SK-N-SH (cell line): ENCODE measurements around the gene RELN. TPM values are rescaled to one million over a fixed set of nuclear protein-coding genes. Genes with fewer than 3 reads are reported as not detected.
A peak's percentile ranks its signal among the peaks of the same experiment; 100 is the strongest.

Source experiments
- CTCF ChIA-PET: fragments of 300-600, 350-600 bp; formaldehyde crosslinking; extraction: SDS; loops from one replicate; lab custom pipeline; 2021; lab: Yijun Ruan, JAX
- POLR2A ChIA-PET: fragments of 350-600 bp; sonication (Branson Sonifier 250); formaldehyde crosslinking; extraction: SDS; loops from one replicate; lab custom pipeline; 2020; ENCODE audit warnings: antibody characterized with exemption, inconsistent platforms; lab: Yijun Ruan, JAX
- DNase-seq: peaks from one replicate; pipeline ENCODE4 v3.0.0; 2012
- H2AFZ ChIP-seq: fragments of 200-600 bp; sonication (generic); 2 replicates; pipeline ENCODE4 v1.8.1; 2016; ENCODE audit warnings: antibody characterized with exemption, mild to moderate bottlenecking, low read depth
- H3F3A ChIP-seq: fragments of 200-600 bp; sonication (generic); replicated peaks from 2 replicates; pipeline ENCODE3; 2016; ENCODE audit warnings: antibody characterized with exemption, mild to moderate bottlenecking; ENCODE audit not compliant: insufficient read depth
- H3K27ac ChIP-seq, 2 experiments: fragments of 200-500 bp in 1 of 2; fragments of 200-600 bp in 1 of 2; sonication (Bioruptor generic) in 1 of 2; sonication (generic), shearing (Covaris generic) in 1 of 2; 2 replicates each; pipeline versions ENCODE4 v1.5.1 to v1.6.1; 2014 to 2016; ENCODE audit warnings: low read depth in 2 of 2, inconsistent platforms in 1 of 2, low read length in 1 of 2, mild to moderate bottlenecking in 1 of 2, mixed read lengths in 1 of 2
- H3K27me3 ChIP-seq: fragments of 200-600 bp; sonication (generic), shearing (Covaris generic); 2 replicates; pipeline ENCODE4 v1.6.1; 2016; ENCODE audit warnings: mixed run types; ENCODE audit not compliant: insufficient read depth
- H3K36me3 ChIP-seq, 2 experiments: fragments of 200-500 bp in 1 of 2; fragments of 200-600 bp in 1 of 2; sonication (Bioruptor generic) in 1 of 2; sonication (generic) in 1 of 2; replicated peaks in 1 of 2; 2 replicates each; pipeline versions ENCODE3 to v1.5.1; 2014 to 2016; ENCODE audit warnings: low read length in 1 of 2, mild to moderate bottlenecking in 1 of 2; ENCODE audit not compliant: insufficient read depth in 2 of 2, control insufficient read depth in 1 of 2
- H3K4me1 ChIP-seq, 2 experiments: fragments of 200-500 bp in 1 of 2; fragments of 200-600 bp in 1 of 2; sonication (Bioruptor generic) in 1 of 2; sonication (generic), shearing (Covaris generic) in 1 of 2; 2 replicates each; pipeline versions ENCODE4 v1.5.1 to v1.6.1; 2014 to 2016; ENCODE audit warnings: low read depth in 1 of 2, low read length in 1 of 2, mixed run types in 1 of 2; ENCODE audit not compliant: insufficient read depth in 2 of 2, control insufficient read depth in 1 of 2
- H3K4me2 ChIP-seq: fragments of 200-600 bp; sonication (generic), shearing (Covaris generic); 2 replicates; pipeline ENCODE4 v1.6.1; 2017; ENCODE audit warnings: mixed run types
- H3K4me3 ChIP-seq, 2 experiments: fragments of 200-500 bp in 1 of 2; fragments of 200-600 bp in 1 of 2; sonication (Bioruptor generic) in 1 of 2; sonication (generic), shearing (Covaris generic) in 1 of 2; 2 replicates each; pipeline versions ENCODE4 v1.5.1 to v1.8.1; 2014 to 2016; ENCODE audit warnings: low read depth in 2 of 2, inconsistent platforms in 1 of 2, low read length in 1 of 2, mild to moderate bottlenecking in 1 of 2, mixed read lengths in 1 of 2, moderate library complexity in 1 of 2
- H3K79me2 ChIP-seq: fragments of 200-600 bp; sonication (generic); 2 replicates; pipeline ENCODE4 v1.8.1; 2017; ENCODE audit warnings: mild to moderate bottlenecking; ENCODE audit not compliant: insufficient read depth
- H3K9ac ChIP-seq: fragments of 200-600 bp; sonication (generic); 2 replicates; pipeline ENCODE4 v1.6.1; 2017; ENCODE audit warnings: mixed run types
- H3K9me2 ChIP-seq: fragments of 200-600 bp; sonication (generic); 2 replicates; pipeline ENCODE4 v1.6.1; 2017; ENCODE audit warnings: mixed run types
- H3K9me3 ChIP-seq: fragments of 200-600 bp; sonication (generic); 2 replicates; pipeline ENCODE4 v1.6.1; 2017; ENCODE audit warnings: mixed run types, mild to moderate bottlenecking, moderate library complexity
- H4K20me1 ChIP-seq: fragments of 200-600 bp; sonication (generic); 2 replicates; pipeline ENCODE4 v1.6.1; 2017; ENCODE audit warnings: mild to moderate bottlenecking, mixed run types; ENCODE audit not compliant: insufficient read depth
- CHD2 ChIP-seq: fragments of 150-350 bp; IDR thresholded peaks from 2 replicates; pipeline ENCODE4 v1.6.1; 2018; ENCODE audit warnings: low read length; ENCODE audit not compliant: partially characterized antibody
- CTCF ChIP-seq: fragments of 200-600 bp; sonication (generic); IDR thresholded peaks from 2 replicates; pipeline ENCODE4 v1.6.1; 2017; ENCODE audit warnings: antibody characterized with exemption, mild to moderate bottlenecking, moderate library complexity
- FOXJ3 ChIP-seq: sonication (generic); formaldehyde crosslinking; IDR thresholded peaks from 2 replicates; pipeline ENCODE4 v1.5.1; 2020; ENCODE audit warnings: mild to moderate bottlenecking, missing genetic modification reagents
- GABPA ChIP-seq: IDR thresholded peaks from 2 replicates; pipeline ENCODE4 v1.4.0; 2012; ENCODE audit warnings: low read depth, mild to moderate bottlenecking
- JUND ChIP-seq: IDR thresholded peaks from 2 replicates; pipeline ENCODE4 v1.4.0; 2012
- MEF2A ChIP-seq: IDR thresholded peaks from 2 replicates; pipeline ENCODE4 v1.4.0; 2012; ENCODE audit warnings: low read depth, borderline replicate concordance
- MXI1 ChIP-seq: IDR thresholded peaks from 2 replicates; pipeline ENCODE4 v1.6.1; 2012; ENCODE audit warnings: mild to moderate bottlenecking, low read depth, low read length, improper control_type of control experiment
- NFIC ChIP-seq: IDR thresholded peaks from 2 replicates; pipeline ENCODE4 v1.4.0; 2012; ENCODE audit warnings: borderline replicate concordance
- NRF1 ChIP-seq: IDR thresholded peaks from 2 replicates; pipeline ENCODE4 v1.6.1; 2012; ENCODE audit warnings: low read depth, mild to moderate bottlenecking, low read length
- POLR2AphosphoS5 ChIP-seq: IDR thresholded peaks from 2 replicates; pipeline ENCODE4 v1.6.1; 2012; ENCODE audit warnings: low read depth, low read length
- RCOR1 ChIP-seq: fragments of 150-350 bp; IDR thresholded peaks from 2 replicates; pipeline ENCODE4 v1.6.1; 2017; ENCODE audit warnings: antibody characterized with exemption, low read length
- RXRA ChIP-seq: IDR thresholded peaks from 2 replicates; pipeline ENCODE4 v1.4.0; 2012; ENCODE audit warnings: low read depth, mild to moderate bottlenecking, borderline replicate concordance
- SMC3 ChIP-seq: IDR thresholded peaks from 2 replicates; pipeline ENCODE4 v1.6.1; 2012; ENCODE audit warnings: low read depth, low read length, improper control_type of control experiment
- WGBS: methylation state at CpG from one replicate; pipeline ENCODE4 v1.1.6; 2017; ENCODE audit warnings: low lambda C conversion rate; 5-methylcytosine and 5-hydroxymethylcytosine counted together
- polyA plus RNA-seq, 3 experiments: library from polyadenylated mRNA; depleted of rRNA; stranded (reverse); fragments of >200 nt; gene quantifications; 2 replicates each; pipeline ENCODE4 v1.2.3, GENCODE V29; 2012
- TF ChIP-seq, protein P1 (sequence below): fragments of 150-350 bp; IDR thresholded peaks from 2 replicates; pipeline ENCODE4 v1.6.1; 2016; ENCODE audit warnings: mild to moderate bottlenecking, low read depth, low read length

RELN gene
- polyA plus RNA-seq, 1 of the 3 experiments (the other 2 are of a cell fraction) = 0.02 TPM

DNA sequence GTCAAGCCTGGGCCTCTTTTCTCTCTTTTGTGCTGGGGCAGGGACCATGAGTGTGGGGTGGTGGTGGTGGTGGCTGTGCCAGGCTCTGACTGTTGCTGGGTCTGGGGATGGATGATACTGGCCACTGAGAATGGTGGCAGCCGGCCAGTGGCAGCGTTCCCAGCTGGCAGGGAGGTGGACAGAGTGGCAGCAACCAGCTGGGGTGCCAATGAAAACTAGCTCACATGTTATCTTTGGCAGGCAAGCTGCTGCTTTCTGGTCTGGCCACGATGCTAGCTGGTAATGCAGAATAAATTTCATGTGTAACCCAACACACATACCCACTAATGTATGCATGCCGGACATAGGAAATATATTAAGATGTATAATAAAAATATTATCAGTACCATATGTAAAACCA, 448.4 kb downstream of the RELN start:
- H3K36me3 ChIP-seq = no peaks in the 10 kb centered on the region
- peak; percentile 57 for DNase-seq
- H3K27ac ChIP-seq = no peak overlapping the region
- no peak overlapping the region for H3K4me2 ChIP-seq
- POLR2A ChIA-PET = no interaction called here
- no peaks in the 10 kb centered on the region for H3K27me3 ChIP-seq
- no peaks in the 10 kb centered on the region for H4K20me1 ChIP-seq
- WGBS = 23% methylated on average over 4 of the region's 4 CpGs
- no peaks in the 10 kb centered on the region for H3K9me3 ChIP-seq
- no peak for TF ChIP-seq POLR2AphosphoS5
- TF ChIP-seq MXI1 = peak; percentile 44; the same call in 1 of the 2 replicates
- TF ChIP-seq, all 33 proteins: peak for 1
- Histone ChIP-seq H3F3A (no peaks in the 10 kb centered on the region), H3K4me3 (no peak overlapping the region), H3K79me2 (no peaks in the 10 kb centered on the region), H3K9me2 (no peaks in the 10 kb centered on the region), H3K4me1 (peaks cover 0 to 8% of the 10 kb centered on the region in 2 experiments; a peak in 2 of 4 replicates), H3K9ac (no peak overlapping the region), H2AFZ (no peak overlapping the region)
- CTCF ChIA-PET = interaction anchor here (0.6 to 3.4 kb wide), 5 partner anchors 17 to 1377 kb away, joined by 3 to 24 read pairs (median 4); no protein-coding TSS in a partner anchor

GRCh38 chr7:103540338-103540737, 449.1 kb downstream of the RELN start:
- Histone ChIP-seq H3K9me3 (no peaks in the 10 kb centered on the region), H3K27ac (no peak overlapping the region), H3K79me2 (no peaks in the 10 kb centered on the region), H3K36me3 (no peaks in the 10 kb centered on the region), H3K9me2 (no peaks in the 10 kb centered on the region), H4K20me1 (no peaks in the 10 kb centered on the region), H2AFZ (no peak overlapping the region), H3K9ac (no peak overlapping the region), H3K4me2 (no peak overlapping the region), H3K4me3 (no peak overlapping the region), H3F3A (no peaks in the 10 kb centered on the region), H3K4me1 (peaks cover 0 to 8% of the 10 kb centered on the region in 2 experiments; a peak in 2 of 4 replicates), H3K27me3 (no peaks in the 10 kb centered on the region)
- WGBS = 52% methylated on average over 7 of the region's 7 CpGs
- TF ChIP-seq CTCF (no peak), JUND (no peak), RCOR1 (no peak), SMC3 (no peak), NRF1 (no peak), NFIC (no peak), MEF2A (no peak)
- POLR2A ChIA-PET = no interaction called here
- no peak for DNase-seq
- CTCF ChIA-PET = interaction anchor here (1.0 kb wide), 1 partner anchor 16 kb away, joined by 3 read pairs; no protein-coding TSS in a partner anchor

GRCh38 chr7:103539875-103540274, 449.6 kb downstream of the RELN start:
- no peak overlapping the region for H3K4me3 ChIP-seq
- H2AFZ ChIP-seq = no peak overlapping the region
- CTCF ChIA-PET = interaction anchor here (0.7 to 1.0 kb wide), 2 partner anchors 16 to 93 kb away, joined by 3 read pairs; no protein-coding TSS in a partner anchor
- no peak overlapping the region for H3K9ac ChIP-seq
- no peaks in the 10 kb centered on the region for H3K36me3 ChIP-seq
- 60% methylated on average over 8 of the region's 8 CpGs for WGBS
- no peak for DNase-seq
- H3K9me2 ChIP-seq = no peaks in the 10 kb centered on the region
- peaks cover 0 to 8% of the 10 kb centered on the region in 2 experiments; a peak in 2 of 4 replicates for H3K4me1 ChIP-seq
- H3K27me3 ChIP-seq = no peaks in the 10 kb centered on the region
- POLR2A ChIA-PET = no interaction called here
- H3K79me2 ChIP-seq = no peaks in the 10 kb centered on the region
- H3F3A ChIP-seq = no peaks in the 10 kb centered on the region
- H4K20me1 ChIP-seq = no peaks in the 10 kb centered on the region
- TF ChIP-seq CHD2 (no peak), RXRA (no peak), RCOR1 (no peak), GABPA (no peak), FOXJ3 (CRISPR knock-in tag) (no peak)
- TF ChIP-seq, protein P1, sequence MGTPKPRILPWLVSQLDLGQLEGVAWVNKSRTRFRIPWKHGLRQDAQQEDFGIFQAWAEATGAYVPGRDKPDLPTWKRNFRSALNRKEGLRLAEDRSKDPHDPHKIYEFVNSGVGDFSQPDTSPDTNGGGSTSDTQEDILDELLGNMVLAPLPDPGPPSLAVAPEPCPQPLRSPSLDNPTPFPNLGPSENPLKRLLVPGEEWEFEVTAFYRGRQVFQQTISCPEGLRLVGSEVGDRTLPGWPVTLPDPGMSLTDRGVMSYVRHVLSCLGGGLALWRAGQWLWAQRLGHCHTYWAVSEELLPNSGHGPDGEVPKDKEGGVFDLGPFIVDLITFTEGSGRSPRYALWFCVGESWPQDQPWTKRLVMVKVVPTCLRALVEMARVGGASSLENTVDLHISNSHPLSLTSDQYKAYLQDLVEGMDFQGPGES = no peak
- TF ChIP-seq, all 33 proteins: peak for 0
- no peak overlapping the region for H3K27ac ChIP-seq
- H3K4me2 ChIP-seq = no peak overlapping the region
- no peaks in the 10 kb centered on the region for H3K9me3 ChIP-seq
